ENCODE data around the gene TAAR6.
"Not testable (repeated sequence)": the region's sequence is repeated elsewhere in the genome, so short reads cannot be mapped to it uniquely, and the experiment has no call there.

TAAR6 gene

DNA sequence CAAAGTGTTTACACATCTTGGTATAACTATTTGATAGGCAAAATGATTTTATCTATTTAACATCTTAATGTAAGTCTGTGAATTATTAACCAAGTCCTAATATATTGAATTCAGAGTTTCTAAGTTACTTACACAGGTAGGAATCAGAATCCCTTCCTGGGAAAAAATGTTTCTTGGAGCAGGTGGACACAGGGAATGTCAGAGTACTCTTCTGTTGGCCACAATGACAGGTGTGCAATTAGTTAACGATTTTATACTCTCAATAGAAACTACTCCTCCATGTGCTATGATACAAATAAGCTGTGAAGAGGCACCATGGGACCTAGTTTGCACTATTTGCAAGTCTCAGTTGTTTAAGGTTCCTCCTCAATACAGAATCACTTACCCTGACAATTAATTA, 20.2 kb downstream of the TAAR6 start:
- no peak for DNase-seq (ENCODE audit: low read depth)

DNA sequence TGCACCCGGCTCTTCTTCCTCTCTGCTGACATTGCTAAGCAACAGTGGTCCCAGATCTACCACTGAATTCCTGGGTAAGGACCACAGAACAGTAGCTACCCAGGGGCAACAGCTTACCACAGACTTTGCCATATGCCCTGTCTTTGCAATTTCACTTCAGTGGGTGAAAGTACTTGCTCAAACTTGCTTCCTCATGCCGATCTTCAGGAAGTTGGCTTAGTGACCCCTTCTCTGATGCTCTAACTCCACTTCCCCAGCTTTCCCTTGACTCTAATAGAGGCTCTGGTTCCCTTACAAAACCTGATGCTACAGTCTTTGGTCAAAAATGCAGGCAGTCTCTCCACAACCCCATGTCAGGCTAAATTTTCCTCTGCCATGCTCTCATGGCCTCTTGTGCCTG, 22.7 kb downstream of the TAAR6 start:
- DNase-seq (ENCODE audit: low read depth) = no peak

DNA sequence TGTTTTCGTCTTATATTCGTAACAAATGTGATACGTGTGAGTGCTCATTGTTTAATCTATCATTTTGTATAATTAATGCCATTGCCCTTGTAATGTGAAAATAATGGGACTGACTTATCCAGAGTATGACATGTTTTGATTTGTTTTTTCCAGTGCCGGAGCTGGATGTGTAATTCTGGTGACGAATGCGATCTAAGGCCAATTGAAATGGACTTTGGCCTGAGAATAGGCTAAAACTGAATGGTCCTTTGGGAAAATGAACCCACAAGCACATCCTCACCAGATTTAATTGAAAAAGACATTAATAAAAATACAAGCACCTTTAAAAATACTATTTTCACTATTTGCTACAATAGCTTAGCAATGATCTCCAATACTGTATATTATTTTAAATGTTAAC, 26.1 kb downstream of the TAAR6 start:
- no peak for DNase-seq (ENCODE audit: low read depth)

DNA sequence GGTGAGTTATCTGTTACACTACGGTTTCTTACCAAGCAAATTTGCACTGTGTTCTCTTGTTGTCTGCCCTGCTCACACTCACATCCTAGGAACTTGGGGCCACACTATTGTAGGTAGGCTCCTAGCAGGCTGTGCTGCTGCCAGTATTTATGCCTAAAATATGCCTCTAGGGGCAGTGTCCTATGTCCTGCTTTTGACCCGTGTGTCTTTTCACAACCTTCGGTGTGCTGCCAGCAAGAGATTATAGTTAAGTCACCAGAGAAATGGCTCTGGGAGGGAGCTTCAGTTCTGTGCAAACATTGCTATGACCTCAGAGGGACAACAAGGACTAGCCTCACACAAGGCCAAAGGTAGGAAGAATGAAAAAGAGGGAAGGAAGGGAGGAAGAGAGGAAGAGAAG, 28.4 kb downstream of the TAAR6 start:
- no peak for DNase-seq (ENCODE audit: low read depth)

DNA sequence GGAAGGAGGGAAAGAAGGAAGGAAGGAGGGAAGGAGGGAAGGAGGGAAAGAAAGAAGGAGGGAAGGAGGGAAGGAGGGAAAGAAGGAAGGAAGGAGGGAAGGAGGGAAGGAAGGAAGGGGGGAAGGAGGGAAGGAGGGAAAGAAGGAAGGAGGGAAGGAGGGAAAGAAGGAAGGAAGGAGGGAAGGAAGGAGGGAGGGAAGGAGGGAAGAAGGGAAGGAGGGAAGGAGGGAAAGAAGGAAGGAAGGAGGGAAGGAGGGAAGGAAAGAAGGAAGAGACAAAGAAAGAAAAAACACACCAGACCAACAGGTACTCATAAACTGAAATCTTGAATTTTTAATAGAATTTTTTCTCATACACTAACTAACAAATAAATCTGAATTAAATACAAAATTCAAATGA, 30.8 kb downstream of the TAAR6 start:
- DNase-seq (ENCODE audit: low read depth) = not testable (repeated sequence)

DNA sequence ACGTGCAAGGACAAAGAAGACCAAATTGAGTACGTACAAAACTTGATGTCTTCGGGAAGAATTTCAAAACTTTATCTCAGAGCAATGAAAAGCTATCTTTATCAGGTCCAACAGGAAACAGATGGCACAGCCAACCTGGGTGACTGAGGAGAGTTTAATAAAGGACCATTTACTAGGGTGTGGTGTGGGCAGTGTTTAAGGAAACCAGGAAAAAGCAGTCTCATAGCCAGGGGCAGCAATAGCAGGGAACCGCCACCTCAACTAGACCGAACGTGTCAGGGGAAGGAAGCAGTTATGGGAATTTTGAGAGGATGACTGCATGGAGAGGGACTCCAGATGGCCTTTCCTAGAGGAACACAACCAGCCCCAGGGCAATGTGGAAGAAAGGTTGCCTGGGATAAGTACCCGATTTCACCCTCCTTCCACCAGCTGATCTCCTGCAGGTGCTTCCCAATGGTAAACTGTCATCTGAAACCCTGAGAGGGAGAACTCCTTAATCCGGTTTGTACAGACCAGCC, 34.6 kb downstream of the TAAR6 start:
- no peak for DNase-seq (ENCODE audit: low read depth)

DNA sequence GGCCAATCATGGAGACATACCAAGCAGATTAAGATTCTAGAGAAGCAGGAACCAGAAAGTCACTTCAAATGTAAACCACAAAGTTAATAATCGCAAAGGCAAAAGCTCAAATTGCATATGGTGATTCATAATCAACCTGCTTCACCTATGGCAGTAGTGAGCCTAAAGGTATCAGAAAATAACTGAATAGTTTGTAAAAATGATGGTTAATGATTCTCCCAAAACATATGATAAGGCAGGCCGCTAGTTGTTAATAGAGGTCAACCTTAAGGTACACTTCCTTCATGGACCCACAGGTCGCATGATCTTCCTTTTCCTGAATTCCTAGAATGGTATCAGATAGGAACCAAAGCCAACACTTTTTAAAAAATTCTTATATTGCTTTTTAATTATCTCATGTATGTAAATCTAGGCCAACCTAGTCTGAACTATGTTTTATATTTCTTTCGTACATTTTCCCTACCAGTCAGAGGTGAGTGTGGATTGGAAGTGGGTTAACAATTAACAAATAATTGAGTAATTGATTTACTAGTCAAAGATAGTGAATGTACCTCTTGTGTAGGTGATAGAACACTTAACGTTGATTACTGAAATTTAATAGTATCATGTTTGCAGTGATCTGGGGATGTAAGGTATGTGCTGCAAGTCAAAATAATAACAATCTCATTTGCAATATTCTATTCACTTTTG, 37.6 kb downstream of the TAAR6 start:
- no peak for DNase-seq (ENCODE audit: low read depth)

DNA sequence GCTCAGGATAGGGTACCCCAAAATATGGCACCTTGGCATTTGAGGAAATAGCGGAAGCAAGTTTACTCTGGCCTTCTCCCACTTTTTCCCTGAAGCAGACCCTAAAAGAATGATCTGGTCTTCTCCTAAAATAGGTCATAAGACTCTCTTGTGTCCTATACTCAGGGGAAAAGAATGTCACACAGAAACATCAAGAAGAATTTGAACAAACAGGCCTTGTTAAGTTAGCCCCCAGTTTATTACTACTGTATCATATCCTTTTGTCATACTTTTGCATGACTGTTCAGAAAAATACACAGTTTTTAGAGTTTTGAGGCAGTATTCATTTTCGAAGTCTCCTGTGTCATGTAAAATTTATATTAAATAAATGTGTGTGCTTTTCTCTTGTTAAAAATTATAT, 41.5 kb downstream of the TAAR6 start:
- no peak for DNase-seq (ENCODE audit: low read depth)

DNA sequence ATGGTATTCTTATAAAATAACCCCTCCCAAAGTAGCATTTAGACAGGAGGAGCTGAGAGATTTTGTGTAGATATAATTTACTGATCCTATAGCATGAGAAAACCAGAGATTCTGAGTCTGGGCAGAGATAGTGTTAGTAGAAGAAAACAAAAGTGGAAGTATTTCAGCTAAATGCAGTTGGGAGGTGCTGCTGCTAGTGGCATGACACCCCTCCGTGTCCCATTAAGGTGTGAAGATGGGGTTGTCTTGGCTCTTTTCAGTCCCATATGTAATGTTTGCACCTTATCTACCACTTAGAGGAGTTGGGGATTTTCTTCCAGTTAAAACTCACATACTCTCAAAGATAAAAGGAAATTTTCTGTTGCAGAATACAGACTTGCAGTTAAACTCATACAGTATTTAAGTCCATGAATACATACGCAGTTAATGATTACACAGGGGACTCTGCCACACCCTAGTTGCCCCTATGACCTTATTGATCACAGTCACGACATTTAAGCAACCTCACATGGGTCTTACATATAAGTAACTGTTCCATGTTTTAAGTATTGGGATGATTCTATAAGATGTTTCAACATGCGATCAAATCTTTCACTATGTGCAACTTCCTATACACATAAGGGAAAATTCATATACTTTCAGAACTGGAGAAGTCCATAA, 42.5 kb downstream of the TAAR6 start:
- no peak for DNase-seq (ENCODE audit: low read depth)

DNA sequence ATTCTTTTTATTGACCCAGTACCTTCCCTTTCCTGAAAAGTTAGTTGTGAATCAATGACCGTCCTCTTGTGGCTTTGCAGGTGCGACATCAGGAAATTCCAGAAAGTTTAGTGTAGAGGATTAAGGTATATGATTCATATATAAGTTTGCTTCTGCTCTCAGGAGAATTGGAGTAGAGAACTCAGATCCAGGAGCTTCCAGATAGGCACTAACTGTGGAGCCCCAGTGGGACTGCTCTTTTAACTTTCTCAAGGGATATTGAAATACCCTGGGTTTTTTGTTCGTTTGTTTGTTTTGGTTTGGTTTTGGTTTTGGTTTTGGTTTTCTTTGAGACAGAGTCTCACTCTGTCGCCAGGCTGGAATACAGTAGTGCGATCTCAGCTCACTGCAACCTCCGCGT, 44.4 kb downstream of the TAAR6 start:
- DNase-seq (ENCODE audit: low read depth) = no peak

DNA sequence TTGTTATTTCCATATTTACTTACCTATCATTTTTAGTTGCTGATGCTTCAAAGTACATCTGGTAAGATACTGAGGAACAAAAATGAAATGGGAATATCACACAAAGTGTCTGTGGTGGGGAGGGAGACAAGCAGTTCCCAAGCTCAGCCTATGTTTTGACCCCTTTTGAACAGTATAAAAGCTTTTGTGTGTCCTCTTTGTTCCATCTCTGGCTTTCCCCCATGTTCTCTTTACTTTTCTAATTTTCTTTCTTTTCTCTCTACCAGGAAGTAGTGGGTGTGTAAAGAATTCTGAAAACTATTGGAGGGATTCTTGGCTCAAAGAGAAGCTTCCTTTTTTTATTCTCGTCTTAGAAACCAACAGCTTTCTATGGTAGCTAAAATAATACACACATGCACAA, 46.6 kb downstream of the TAAR6 start:
- DNase-seq (ENCODE audit: low read depth) = no peak

Data from activated T-helper 9 cell treated with anti-CD3 and anti-CD28 coated beads, Interleukin-2, amount 50 U/mL, for 16 hours (primary cell).